Retinal pigment epithelial cell (primary cell): ENCODE data around the gene P2RY6.

Experiments
- DNase-seq: peaks from one replicate; pipeline ENCODE4 v3.0.0-alpha.2; 2010; ENCODE audit warnings: low read depth
- H3K4me3 ChIP-seq: 2 replicates; pipeline ENCODE4 v1.5.1; 2011; ENCODE audit warnings: mild to moderate bottlenecking, low read length, control low read depth, moderate library complexity
- TF ChIP-seq, protein P1 (sequence below): conservative IDR thresholded peaks from 2 replicates; pipeline ENCODE4 v1.5.1; 2011; ENCODE audit warnings: low read depth, low read length, control low read depth, inconsistent platforms

Gene P2RY6

DNA sequence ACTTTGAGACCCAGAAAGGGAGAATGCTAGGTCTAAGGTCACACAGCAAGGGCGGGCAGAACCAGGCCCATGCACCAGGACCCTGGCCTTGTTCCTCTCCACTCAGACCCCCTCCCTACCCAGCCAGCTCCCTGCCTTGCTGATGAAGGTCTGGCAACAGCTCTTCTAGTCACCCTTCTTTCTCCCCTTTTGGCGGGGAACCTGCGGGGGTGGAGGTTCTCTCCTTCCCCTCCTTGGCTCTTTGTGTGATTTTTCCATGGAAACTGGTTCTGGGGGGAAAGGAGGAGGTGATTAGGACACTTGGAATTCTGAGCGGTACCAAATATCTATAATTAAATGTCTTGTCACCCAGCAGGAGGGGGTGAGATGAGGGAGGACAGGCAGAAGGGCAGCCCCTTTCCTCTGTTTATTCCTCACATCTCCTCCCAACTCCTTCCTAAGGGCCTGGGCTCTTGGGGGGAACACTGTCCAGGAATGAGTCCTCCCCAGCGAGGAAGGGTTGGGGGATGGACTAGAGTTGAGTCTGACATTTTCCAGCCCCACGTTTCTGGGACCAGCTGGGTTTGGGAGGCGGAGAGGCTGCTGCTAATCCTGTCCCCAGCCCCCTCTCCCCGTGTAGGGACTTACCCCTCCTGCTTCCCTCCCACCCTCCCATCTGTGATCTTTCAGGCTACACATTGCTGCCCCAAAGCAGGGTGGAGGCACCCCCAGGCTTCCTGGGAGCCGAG, 43.3 kb downstream of the P2RY6 start:
- TF ChIP-seq, protein P1, sequence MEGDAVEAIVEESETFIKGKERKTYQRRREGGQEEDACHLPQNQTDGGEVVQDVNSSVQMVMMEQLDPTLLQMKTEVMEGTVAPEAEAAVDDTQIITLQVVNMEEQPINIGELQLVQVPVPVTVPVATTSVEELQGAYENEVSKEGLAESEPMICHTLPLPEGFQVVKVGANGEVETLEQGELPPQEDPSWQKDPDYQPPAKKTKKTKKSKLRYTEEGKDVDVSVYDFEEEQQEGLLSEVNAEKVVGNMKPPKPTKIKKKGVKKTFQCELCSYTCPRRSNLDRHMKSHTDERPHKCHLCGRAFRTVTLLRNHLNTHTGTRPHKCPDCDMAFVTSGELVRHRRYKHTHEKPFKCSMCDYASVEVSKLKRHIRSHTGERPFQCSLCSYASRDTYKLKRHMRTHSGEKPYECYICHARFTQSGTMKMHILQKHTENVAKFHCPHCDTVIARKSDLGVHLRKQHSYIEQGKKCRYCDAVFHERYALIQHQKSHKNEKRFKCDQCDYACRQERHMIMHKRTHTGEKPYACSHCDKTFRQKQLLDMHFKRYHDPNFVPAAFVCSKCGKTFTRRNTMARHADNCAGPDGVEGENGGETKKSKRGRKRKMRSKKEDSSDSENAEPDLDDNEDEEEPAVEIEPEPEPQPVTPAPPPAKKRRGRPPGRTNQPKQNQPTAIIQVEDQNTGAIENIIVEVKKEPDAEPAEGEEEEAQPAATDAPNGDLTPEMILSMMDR, result no peak
- H3K4me3 ChIP-seq, result no peak overlapping the region
- DNase-seq, result no peak

DNA sequence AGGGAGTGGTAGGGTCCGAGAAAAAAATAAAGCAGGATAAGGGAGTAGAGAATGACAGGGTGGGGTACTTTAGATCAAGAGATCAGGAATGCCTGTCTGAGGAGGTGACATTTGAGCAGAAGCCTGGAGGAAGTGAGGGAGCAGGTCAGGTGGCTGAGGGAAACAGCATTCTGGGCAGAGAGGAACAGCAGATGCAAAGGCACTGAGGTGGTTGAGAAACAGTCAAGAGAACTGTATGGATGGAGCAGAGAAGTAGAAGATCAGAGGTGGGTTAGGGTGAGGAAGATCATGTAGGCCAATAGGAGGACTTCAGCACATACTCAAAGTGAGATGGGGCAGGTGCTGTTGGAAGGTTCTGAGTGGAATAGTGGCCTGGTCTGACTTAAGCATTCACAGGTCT, 44.3 kb downstream of the P2RY6 start:
- no peak overlapping the region for H3K4me3 ChIP-seq
- no peak for DNase-seq
- TF ChIP-seq, protein P1, result no peak

DNA sequence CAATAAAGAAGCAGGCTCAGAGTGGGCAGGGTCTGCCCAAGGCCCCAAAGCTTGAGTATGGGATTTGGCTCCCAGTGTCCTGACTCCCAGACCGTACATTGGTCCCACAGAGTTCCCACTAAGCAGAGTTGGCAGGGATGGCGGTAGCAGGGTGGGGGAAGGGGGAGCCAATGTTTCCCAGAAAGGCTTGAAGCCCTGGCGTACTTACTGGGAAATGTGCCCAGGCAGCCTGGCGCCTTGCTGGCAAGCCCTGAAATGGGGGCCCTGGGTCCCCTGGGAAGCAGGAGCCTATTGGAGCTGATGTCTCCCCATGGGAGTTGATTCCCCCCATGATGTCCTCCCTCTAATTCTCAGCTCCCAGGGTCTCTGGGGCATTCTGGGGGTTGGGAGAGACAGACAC, 45.2 kb downstream of the P2RY6 start:
- H3K4me3 ChIP-seq, result no peak overlapping the region
- TF ChIP-seq, protein P1, result no peak
- no peak for DNase-seq

DNA sequence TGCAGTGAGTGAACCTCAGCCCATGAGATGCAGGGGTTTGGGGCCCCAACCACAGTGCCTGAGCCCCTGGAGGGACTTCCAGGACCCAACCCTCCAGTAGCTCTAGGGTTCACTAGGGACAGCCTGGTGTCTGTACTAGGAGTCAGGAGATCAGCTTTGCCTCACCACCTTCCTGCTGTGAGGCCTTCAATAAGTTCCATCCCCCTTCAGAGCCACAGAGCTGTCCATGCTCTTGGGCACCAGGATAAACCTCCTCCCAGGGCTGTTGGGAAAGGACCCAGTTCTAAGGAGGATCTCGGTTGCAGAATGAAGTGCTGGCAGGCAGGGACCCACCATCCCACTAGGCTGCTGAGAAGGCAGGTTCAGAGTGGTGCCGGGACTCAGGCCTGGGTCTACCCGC, 45.7 kb downstream of the P2RY6 start:
- TF ChIP-seq, protein P1, result no peak
- no peak overlapping the region for H3K4me3 ChIP-seq
- no peak for DNase-seq

DNA sequence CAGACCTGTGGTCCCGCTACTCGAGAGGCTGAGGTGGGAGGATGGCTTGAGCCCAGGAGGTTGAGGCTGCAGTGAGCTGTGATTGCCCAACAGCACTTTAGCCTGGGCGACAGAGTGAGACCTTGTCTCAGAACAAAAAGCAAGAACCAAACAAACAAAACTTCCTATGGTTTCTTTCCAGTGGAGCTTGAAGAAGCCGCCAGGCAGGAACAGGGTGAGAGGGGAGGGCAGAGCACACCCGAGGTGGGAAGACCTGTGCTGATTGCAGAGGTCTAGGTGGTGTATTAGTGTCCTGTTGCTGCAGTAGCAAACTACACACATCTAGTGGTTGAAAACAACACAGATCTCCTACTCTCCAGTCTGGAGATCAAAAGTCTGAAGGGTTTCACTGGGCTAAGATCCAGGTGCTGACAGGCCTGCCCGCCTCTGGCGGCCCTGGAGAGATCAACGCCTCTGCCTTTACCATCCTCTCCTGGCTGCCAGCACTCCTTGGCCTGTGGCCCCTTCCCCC, 46.4 kb downstream of the P2RY6 start:
- no peak overlapping the region for H3K4me3 ChIP-seq
- TF ChIP-seq, protein P1, result no peak
- no peak for DNase-seq

DNA sequence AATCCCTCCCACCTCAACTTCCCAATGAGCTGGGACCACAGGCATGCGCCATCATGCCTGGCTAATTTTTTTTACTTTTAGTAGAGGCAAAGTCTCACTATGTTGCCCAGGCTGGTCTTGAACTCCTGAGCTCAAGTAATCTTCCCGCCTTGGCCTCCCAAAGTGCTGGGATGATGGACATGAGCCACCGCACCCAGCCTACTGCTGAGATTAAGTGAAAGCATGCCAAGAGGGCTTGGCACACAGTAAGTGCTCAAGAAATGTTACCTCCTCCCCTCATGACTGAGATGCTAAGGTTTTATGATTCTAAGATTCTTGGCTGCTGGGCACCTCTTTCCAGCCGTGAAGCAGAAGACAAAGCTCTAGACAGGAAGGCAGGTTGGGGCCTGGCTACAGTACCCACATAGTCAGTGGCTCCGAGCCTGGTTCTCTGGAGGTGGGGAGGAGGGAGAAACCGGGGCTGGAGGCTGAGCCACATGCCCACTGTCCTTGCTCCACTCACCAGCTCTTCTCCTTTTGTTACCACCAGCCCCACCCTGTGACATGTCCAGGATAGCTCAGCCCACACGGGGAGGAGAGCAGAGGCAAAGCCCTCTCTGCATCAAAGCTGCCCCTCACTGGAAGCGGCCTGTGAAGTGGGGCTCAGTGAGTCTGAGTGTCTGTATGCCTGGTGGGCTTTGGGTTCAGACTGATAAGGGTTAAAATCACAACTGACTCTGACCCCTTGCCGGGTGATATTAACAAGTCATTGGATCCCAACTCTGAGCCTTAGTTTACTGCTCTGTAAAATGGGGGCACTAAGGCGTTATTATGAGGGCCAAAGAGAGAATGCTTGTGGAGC, 48.8 kb downstream of the P2RY6 start:
- no peak for DNase-seq
- TF ChIP-seq, protein P1, result no peak
- no peak overlapping the region for H3K4me3 ChIP-seq
